RWPE1 (cell line): Measurements from ENCODE around the gene ROR2.
"Not testable (repeated sequence)": the region's sequence is repeated elsewhere in the genome, so short reads cannot be mapped to it uniquely, and the experiment has no call there.

Experiments
- CTCF ChIA-PET: fragments of 350-600 bp; sonication (Branson Sonifier 250); formaldehyde crosslinking; extraction: SDS; loops from one replicate; lab custom pipeline; 2021; lab: Yijun Ruan, JAX
- POLR2A ChIA-PET: fragments of 400-600 bp; formaldehyde crosslinking; extraction: SDS; loops from one replicate; lab custom pipeline; 2020; ENCODE audit warnings: antibody characterized with exemption; ENCODE audit not compliant: low non-redundant PET; lab: Yijun Ruan, JAX
- DNase-seq: peaks from one replicate; pipeline ENCODE4 v3.0.0; 2012; ENCODE audit warnings: low spot score
- H3K27ac ChIP-seq: fragments of 450-650 bp; 2 replicates; pipeline ENCODE4 v1.5.1; 2017
- CTCF ChIP-seq: fragments of 450-650 bp; conservative IDR thresholded peaks from 2 replicates; pipeline ENCODE4 v1.5.1; 2017; ENCODE audit warnings: low read depth, mild to moderate bottlenecking

ROR2 gene

GRCh38 chr9:91802391-91802790, 147.6 kb downstream of the ROR2 start:
- TF ChIP-seq CTCF = no peak
- POLR2A ChIA-PET = no interaction called here
- DNase-seq = no peak
- no peak overlapping the region for H3K27ac ChIP-seq
- CTCF ChIA-PET = interaction anchor here (0.7 kb wide), 1 partner anchor 32 kb away, joined by 3 read pairs; no protein-coding TSS in a partner anchor

- TF ChIP-seq CTCF = no peak
- POLR2A ChIA-PET = no interaction called here
- CTCF ChIA-PET = interaction anchor here (0.5 to 0.6 kb wide), 2 partner anchors 29 to 127 kb away, joined by 3 read pairs; no protein-coding TSS in a partner anchor
- H3K27ac ChIP-seq = no peak overlapping the region
- DNase-seq = no peak
Observed at GRCh38 chr9:91800473-91801030, 149.5 kb downstream of the ROR2 start.

DNA sequence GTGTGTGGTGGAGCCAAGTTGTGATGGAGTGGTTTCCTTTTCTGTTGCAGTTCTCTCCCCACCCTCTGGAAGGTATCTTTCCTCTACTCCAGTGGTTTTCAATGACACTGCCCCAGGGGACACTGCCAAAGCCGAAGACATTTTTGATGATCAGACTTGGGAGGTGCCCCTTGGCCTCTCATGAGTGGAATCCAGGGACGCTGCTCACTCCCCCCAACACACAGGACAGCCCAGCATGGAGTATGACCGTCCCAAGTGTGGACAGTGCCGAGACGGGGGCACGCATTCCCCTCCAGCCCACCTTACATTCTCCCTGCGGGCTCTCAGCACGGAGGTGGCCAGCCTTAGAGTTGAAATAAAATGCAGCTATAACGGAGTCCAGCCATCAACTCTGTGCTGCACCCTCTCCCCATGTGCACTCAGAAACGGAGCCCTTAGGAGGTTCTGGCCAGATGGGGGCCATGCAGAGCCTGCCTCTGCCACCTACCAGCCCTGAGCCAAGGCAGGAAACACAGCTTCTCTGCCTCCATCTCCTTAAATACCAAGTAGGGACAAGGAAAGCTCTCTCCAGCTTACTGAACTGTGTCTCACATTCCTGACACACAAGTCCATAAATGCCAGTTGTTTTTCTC, 150.8 kb downstream of the ROR2 start:
- DNase-seq = no peak
- ChIA-PET CTCF (no interaction called here), POLR2A (no interaction called here)
- no peak for TF ChIP-seq CTCF
- H3K27ac ChIP-seq = no peak overlapping the region

GRCh38 chr9:91798273-91799112, 151.5 kb downstream of the ROR2 start:
- DNase-seq, CTCF ChIA-PET, POLR2A ChIA-PET, H3K27ac ChIP-seq: not testable (repeated sequence)

- CTCF ChIA-PET, DNase-seq, H3K27ac ChIP-seq, POLR2A ChIA-PET: not testable (repeated sequence)
Observed at GRCh38 chr9:91797517-91797916, 152.5 kb downstream of the ROR2 start.

DNA sequence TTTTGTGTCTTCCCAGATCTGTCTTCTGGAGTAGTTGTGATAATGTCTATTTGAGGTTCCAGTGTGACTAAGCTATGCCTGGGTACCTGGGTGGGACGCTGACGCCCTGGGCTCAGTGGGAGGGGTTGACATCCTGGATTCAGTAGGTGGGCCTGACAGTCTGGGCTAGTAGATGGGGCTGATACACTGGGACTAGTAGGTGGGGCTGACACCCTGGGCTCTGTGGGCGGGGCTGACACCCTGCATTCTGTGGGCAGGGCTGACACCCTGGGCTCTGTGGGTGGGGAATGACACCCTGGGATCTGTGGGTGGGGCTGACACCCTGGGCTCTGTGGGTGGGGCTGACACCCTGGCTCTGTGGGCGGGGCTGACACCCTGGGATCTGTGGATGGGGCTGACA, 153.5 kb downstream of the ROR2 start:
- CTCF ChIA-PET = interaction anchor here (0.6 kb wide), 1 partner anchor 278 kb away, joined by 6 read pairs; no protein-coding TSS in a partner anchor
- POLR2A ChIA-PET = not testable (repeated sequence)

GRCh38 chr9:91795598-91796241, 154.3 kb downstream of the ROR2 start:
- no peak for TF ChIP-seq CTCF
- DNase-seq = peak; percentile 57
- ChIA-PET POLR2A (interaction anchor here (0.6 kb wide), 1 partner anchor 27 kb away, joined by 3 read pairs; no protein-coding TSS in a partner anchor), CTCF (interaction anchor here (0.7 to 1.1 kb wide), 4 partner anchors 10 to 154 kb away, joined by 3 to 5 read pairs (median 4); partner anchors contain the start of gene ROR2)
- peak overlapping the region; percentile 34 for H3K27ac ChIP-seq

More for the DNA sequence above, 153.5 kb downstream of the ROR2 start:
- DNase-seq = not testable (repeated sequence)
- H3K27ac ChIP-seq = peak overlapping the region; percentile 34

DNA sequence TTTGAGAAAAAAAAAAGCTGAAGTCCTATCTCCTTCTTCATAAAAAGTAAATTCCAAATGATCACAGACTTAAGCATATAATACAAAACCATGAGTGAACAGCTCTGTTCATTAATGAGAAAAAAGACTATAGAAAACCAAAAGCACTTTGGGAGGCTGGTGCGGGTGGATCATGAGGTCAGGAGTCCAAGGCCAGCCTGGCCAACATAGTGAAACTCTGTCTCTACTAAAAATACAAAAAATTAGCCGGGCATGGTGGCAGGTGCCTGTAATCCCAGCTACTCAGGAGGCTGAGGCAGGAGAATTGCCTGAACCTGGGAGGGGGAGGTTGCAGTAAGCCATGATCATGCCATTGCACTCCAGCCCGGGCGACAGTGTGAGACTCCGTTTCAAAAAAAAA, 156.7 kb downstream of the ROR2 start:
- DNase-seq, POLR2A ChIA-PET, H3K27ac ChIP-seq: not testable (repeated sequence)
- CTCF ChIA-PET = interaction anchor here (0.7 kb wide), 1 partner anchor 35 kb away, joined by 8 read pairs; no protein-coding TSS in a partner anchor
